ENCODE measurements around the gene KRTAP5-6.

The KRTAP5-6 gene

GRCh38 chr11:1650918-1651262 is 46.1 kb upstream of the KRTAP5-6 start:
- CTCF ChIA-PET = interaction anchor here (0.9 to 1.4 kb wide), 5 partner anchors 10 to 501 kb away, joined by 3 to 6 read pairs (median 3); no protein-coding TSS in a partner anchor
- TF ChIP-seq ZNF384 (IDR thresholded peaks at IDR 0.05) (no peak), PKNOX1 (IDR thresholded peaks at IDR 0.05) (no peak), CTBP1 (IDR thresholded peaks at IDR 0.05; ENCODE audit: borderline replicate concordance) (no peak), L3MBTL2 (conservative IDR thresholded peaks at IDR 0.05) (no peak), SP1 (IDR thresholded peaks at IDR 0.05) (no peak), BHLHE40 (IDR thresholded peaks at IDR 0.05; ENCODE audit: borderline replicate concordance) (no peak), FOXM1 (IDR thresholded peaks at IDR 0.05; ENCODE audit: borderline replicate concordance) (no peak), ARNT (IDR thresholded peaks at IDR 0.05) (no peak), FOXA1 (IDR thresholded peaks at IDR 0.05) (no peak), HDGF (IDR thresholded peaks at IDR 0.05; ENCODE audit: borderline replicate concordance) (no peak), NFRKB (IDR thresholded peaks at IDR 0.05) (no peak), ELF4 (IDR thresholded peaks at IDR 0.05) (no peak), SUZ12 (IDR thresholded peaks at IDR 0.05) (no peak), TARDBP (IDR thresholded peaks at IDR 0.05) (no peak), LEF1 (IDR thresholded peaks at IDR 0.05; ENCODE audit: borderline replicate concordance) (no peak), FOXK2 (IDR thresholded peaks at IDR 0.05) (no peak)
- no peak for DNase-seq (ENCODE audit: extremely low spot score)
- POLR2A ChIA-PET = no interaction called here

- no peak for TF ChIP-seq ELF4 (IDR thresholded peaks at IDR 0.05)
- TF ChIP-seq ZNF384 (IDR thresholded peaks at IDR 0.05) = no peak
- no peak for TF ChIP-seq LEF1 (IDR thresholded peaks at IDR 0.05; ENCODE audit: borderline replicate concordance)
- TF ChIP-seq NFRKB (IDR thresholded peaks at IDR 0.05) = no peak
- TF ChIP-seq SP1 (IDR thresholded peaks at IDR 0.05) = no peak
- no peak for TF ChIP-seq TARDBP (IDR thresholded peaks at IDR 0.05)
- no peak for TF ChIP-seq ARNT (IDR thresholded peaks at IDR 0.05)
- TF ChIP-seq L3MBTL2 (conservative IDR thresholded peaks at IDR 0.05) = no peak
- TF ChIP-seq FOXA1 (IDR thresholded peaks at IDR 0.05) = no peak
- TF ChIP-seq BHLHE40 (IDR thresholded peaks at IDR 0.05; ENCODE audit: borderline replicate concordance) = no peak
- no peak for TF ChIP-seq FOXM1 (IDR thresholded peaks at IDR 0.05; ENCODE audit: borderline replicate concordance)
- no peak for TF ChIP-seq PKNOX1 (IDR thresholded peaks at IDR 0.05)
- TF ChIP-seq CTBP1 (IDR thresholded peaks at IDR 0.05; ENCODE audit: borderline replicate concordance) = no peak
- TF ChIP-seq HDGF (IDR thresholded peaks at IDR 0.05; ENCODE audit: borderline replicate concordance) = no peak
- TF ChIP-seq SUZ12 (IDR thresholded peaks at IDR 0.05) = no peak
- TF ChIP-seq FOXK2 (IDR thresholded peaks at IDR 0.05) = no peak
- DNase-seq (ENCODE audit: extremely low spot score) = no peak
- ChIA-PET CTCF (interaction anchor here (0.9 to 1.4 kb wide), 4 partner anchors 11 to 225 kb away, joined by 3 to 6 read pairs (median 3); no protein-coding TSS in a partner anchor), POLR2A (no interaction called here)
These were observed 45.5 kb upstream of the KRTAP5-6 start for GRCh38 chr11:1651411-1651980.

- ChIA-PET CTCF (interaction anchor here (0.7 to 2.5 kb wide), 20 partner anchors 8 to 504 kb away, joined by 3 to 34 read pairs (median 5); partner anchors contain the start of gene SYT8), POLR2A (interaction anchor here (1.0 to 1.3 kb wide), 2 partner anchors 42 to 225 kb away, joined by 3 to 4 read pairs; no protein-coding TSS in a partner anchor)
- no peak for TF ChIP-seq SP1 (IDR thresholded peaks at IDR 0.05)
- TF ChIP-seq L3MBTL2 (conservative IDR thresholded peaks at IDR 0.05) = no peak
- no peak for TF ChIP-seq FOXA1 (IDR thresholded peaks at IDR 0.05)
- no peak for TF ChIP-seq FOXM1 (IDR thresholded peaks at IDR 0.05; ENCODE audit: borderline replicate concordance)
- TF ChIP-seq NFRKB (IDR thresholded peaks at IDR 0.05) = no peak
- no peak for TF ChIP-seq HDGF (IDR thresholded peaks at IDR 0.05; ENCODE audit: borderline replicate concordance)
- TF ChIP-seq PKNOX1 (IDR thresholded peaks at IDR 0.05) = no peak
- TF ChIP-seq LEF1 (IDR thresholded peaks at IDR 0.05; ENCODE audit: borderline replicate concordance) = no peak
- no peak for TF ChIP-seq TARDBP (IDR thresholded peaks at IDR 0.05)
- TF ChIP-seq BHLHE40 (IDR thresholded peaks at IDR 0.05; ENCODE audit: borderline replicate concordance) = no peak
- no peak for TF ChIP-seq ARNT (IDR thresholded peaks at IDR 0.05)
- no peak for DNase-seq (ENCODE audit: extremely low spot score)
These were observed 45.0 kb upstream of the KRTAP5-6 start for GRCh38 chr11:1652026-1652425.

DNA sequence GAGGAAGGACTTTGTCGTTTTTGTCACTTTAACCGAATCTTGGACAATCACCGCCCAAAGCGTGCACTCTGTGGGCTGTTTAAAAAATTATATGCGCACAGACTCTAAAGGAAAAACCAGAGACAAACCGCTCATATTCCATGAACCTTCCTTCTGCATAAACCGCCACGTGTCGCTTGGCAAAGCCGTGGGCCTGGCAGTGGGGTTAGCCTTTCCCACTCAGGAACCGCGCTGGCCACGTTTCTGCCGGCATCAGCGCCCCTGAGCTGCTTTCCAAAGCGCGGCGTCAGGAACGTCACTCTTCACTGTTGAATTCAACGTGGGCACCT is 44.6 kb upstream of the KRTAP5-6 start:
- no peak for DNase-seq (ENCODE audit: extremely low spot score)
- TF ChIP-seq CTBP1 (IDR thresholded peaks at IDR 0.05; ENCODE audit: borderline replicate concordance) (no peak), HDGF (IDR thresholded peaks at IDR 0.05; ENCODE audit: borderline replicate concordance) (no peak), SP1 (IDR thresholded peaks at IDR 0.05) (no peak), ZNF384 (IDR thresholded peaks at IDR 0.05) (peak; percentile 75; the same call in 1 of the 2 replicates)
- CTCF ChIA-PET = interaction anchor here (0.7 to 2.5 kb wide), 22 partner anchors 8 to 504 kb away, joined by 3 to 34 read pairs (median 5); partner anchors contain the start of gene SYT8
- POLR2A ChIA-PET = interaction anchor here (0.7 to 1.3 kb wide), 3 partner anchors 41 to 225 kb away, joined by 3 to 4 read pairs (median 3); partner anchors contain the start of gene CTSD

GRCh38 chr11:1652771-1653540 is 44.0 kb upstream of the KRTAP5-6 start:
- TF ChIP-seq HDGF (IDR thresholded peaks at IDR 0.05; ENCODE audit: borderline replicate concordance) (no peak), LEF1 (IDR thresholded peaks at IDR 0.05; ENCODE audit: borderline replicate concordance) (no peak), NFRKB (IDR thresholded peaks at IDR 0.05) (no peak), TARDBP (IDR thresholded peaks at IDR 0.05) (no peak), BHLHE40 (IDR thresholded peaks at IDR 0.05; ENCODE audit: borderline replicate concordance) (no peak), FOXK2 (IDR thresholded peaks at IDR 0.05) (no peak), SUZ12 (IDR thresholded peaks at IDR 0.05) (no peak), ZNF384 (IDR thresholded peaks at IDR 0.05) (no peak; the same call in 1 of the 2 replicates), FOXA1 (IDR thresholded peaks at IDR 0.05) (no peak), L3MBTL2 (conservative IDR thresholded peaks at IDR 0.05) (no peak), PKNOX1 (IDR thresholded peaks at IDR 0.05) (no peak), ARNT (IDR thresholded peaks at IDR 0.05) (no peak), ELF4 (IDR thresholded peaks at IDR 0.05) (no peak), CTBP1 (IDR thresholded peaks at IDR 0.05; ENCODE audit: borderline replicate concordance) (no peak), SP1 (IDR thresholded peaks at IDR 0.05) (no peak), FOXM1 (IDR thresholded peaks at IDR 0.05; ENCODE audit: borderline replicate concordance) (no peak)
- CTCF ChIA-PET = interaction anchor here (0.6 to 2.5 kb wide), 24 partner anchors 9 to 503 kb away, joined by 3 to 34 read pairs (median 5); partner anchors contain the start of gene SYT8
- POLR2A ChIA-PET = interaction anchor here (0.5 to 1.3 kb wide), 4 partner anchors 41 to 230 kb away, joined by 3 to 4 read pairs (median 3); partner anchors contain the start of gene CTSD
- peak; percentile 90 for DNase-seq (ENCODE audit: extremely low spot score)
